ENCODE data around the gene POLR3E. TPM values are rescaled to one million over a fixed set of nuclear protein-coding genes. Genes with fewer than 3 reads are reported as not detected.

The POLR3E gene
- total RNA-seq, 4 donors from 2014 or later, result 23.2 to 107 (median 46.0) TPM

GRCh38 chr16:22381392-22381791, 84.2 kb downstream of the POLR3E start:
- H3K27ac ChIP-seq, result no peak overlapping the region
- H3K27me3 ChIP-seq, result no peaks in the 10 kb centered on the region
- intact Hi-C loops (cut with DNase I; ENCODE audit: low total_unique reads), result no loop called here
- H3K4me3 ChIP-seq, result no peak overlapping the region
- DNase-seq, result no peak
- H3K36me3 ChIP-seq, result no peaks in the 10 kb centered on the region
- TF ChIP-seq POLR2AphosphoS5 (IDR thresholded peaks at IDR 0.05) (no peak), POLR2A (IDR thresholded peaks at IDR 0.05) (no peak), CTCF (IDR thresholded peaks at IDR 0.05) (no peak), EP300 (IDR thresholded peaks at IDR 0.05; ENCODE audit: low read depth) (no peak)
- no peaks in the 10 kb centered on the region for H3K4me1 ChIP-seq
- no peaks in the 10 kb centered on the region for H3K9me3 ChIP-seq
- in situ Hi-C loops (cut with MboI; ENCODE audit: low pct_ligation_motif_present in 1 of 4, low pct_unique_long_range_greater_than_20kb in 1 of 4, low sequenced_read_pairs in 3 of 4), result no loop called here

GRCh38 chr16:22383827-22384226, 86.6 kb downstream of the POLR3E start:
- Histone ChIP-seq H3K9me3 (no peaks in the 10 kb centered on the region), H3K36me3 (no peaks in the 10 kb centered on the region), H3K27me3 (no peaks in the 10 kb centered on the region), H3K4me3 (no peak overlapping the region), H3K4me1 (peaks cover 0 to 3% (median 1%) of the 10 kb centered on the region in 4 donors), H3K27ac (no peak overlapping the region)
- WGBS, 2 donors (ENCODE audit: low coverage in 1 of 2), result 86 to 95% methylated on average over 2 to 3 of the region's 3 CpGs
- in situ Hi-C loops (cut with MboI; ENCODE audit: low pct_ligation_motif_present in 1 of 4, low pct_unique_long_range_greater_than_20kb in 1 of 4, low sequenced_read_pairs in 3 of 4) (no loop called here), intact Hi-C loops (cut with DNase I; ENCODE audit: low total_unique reads) (no loop called here)
- TF ChIP-seq POLR2AphosphoS5 (IDR thresholded peaks at IDR 0.05) (no peak), EP300 (IDR thresholded peaks at IDR 0.05; ENCODE audit: low read depth) (no peak), POLR2A (IDR thresholded peaks at IDR 0.05) (no peak), CTCF (IDR thresholded peaks at IDR 0.05) (no peak)
- DNase-seq, result no peak

Other genes starting within 250 kb of the POLR3E start
- under 1 TPM in 1 of 4 donors, not detected in 3; 0.14 TPM for gene VWA3A, start 204.9 kb upstream of the POLR3E start, total RNA-seq
- gene SDR42E2, start 134.9 kb upstream of the POLR3E start, total RNA-seq, result not detected
- gene EEF2K, start 91.1 kb upstream of the POLR3E start, total RNA-seq, result 100 to 1,000 TPM in 1 of 4 donors, 10 to 100 TPM in 3; 22.2 to 223 (median 50.1) TPM
- gene CDR2, start 77.2 kb downstream of the POLR3E start, total RNA-seq, result 100 to 1,000 TPM in 1 of 4 donors, 10 to 100 TPM in 3; 21.7 to 317 (median 24.1) TPM
- gene NPIPB5, start 213.5 kb downstream of the POLR3E start, total RNA-seq, result 100 to 1,000 TPM; 318 to 906 (median 637) TPM

All from transverse colon (tissue), 4 donors.